Motor neuron (in vitro differentiated cells): Measurements from ENCODE around the gene TUSC2. TPM values are rescaled to one million over a fixed set of nuclear protein-coding genes. Genes with fewer than 3 reads are reported as not detected.
A peak's percentile ranks its signal among the peaks of the same experiment; 100 is the strongest.

Experiments used
- ATAC-seq, 8 experiments: fragments of 200-7000 bp; cut with Tn5 transposase; replicated peaks in 6 of 8; 2 replicates each; pipeline ENCODE4 v1.8.0; 2021; ENCODE audit warnings: mild to moderate bottlenecking in 8 of 8, moderate library complexity in 8 of 8
- H3K27ac ChIP-seq, 2 donors: fragments of 250-450 bp; sonication (Bioruptor Pico); 2 replicates each; pipeline ENCODE4 v1.9.0; 2021; ENCODE audit warnings: antibody characterized with exemption in 2 of 2, mild to moderate bottlenecking in 2 of 2, moderate library complexity in 1 of 2
- H3K4me1 ChIP-seq, 2 donors: fragments of 250-450 bp; sonication (Bioruptor Pico); replicated peaks in 1 of 2; 2 replicates each; pipeline ENCODE4 v1.6.1; 2021; ENCODE audit warnings: antibody characterized with exemption in 2 of 2, mild to moderate bottlenecking in 2 of 2, moderate library complexity in 1 of 2
- H3K4me3 ChIP-seq, 5 donors: fragments of 250-450 bp; sonication (Bioruptor Pico); 2 replicates each; pipeline ENCODE4 v1.9.0; 2021; ENCODE audit warnings: antibody characterized with exemption in 5 of 5, mild to moderate bottlenecking in 5 of 5, moderate library complexity in 4 of 5
- WGBS, 10 experiments: fragments of 450-650 bp; shearing (Covaris generic); methylation state at CpG; one replicate each; pipeline ENCODE4 v1.0.0; 2022; 5-methylcytosine and 5-hydroxymethylcytosine counted together
- in situ Hi-C, 9 experiments: fragments of 400-800 bp; cut with MboI; loops; one replicate each; pipeline ENCODE4 v1.15.0; 2021; ENCODE audit warnings: low sequenced_read_pairs in 9 of 9, low pct_unique_long_range_greater_than_20kb in 2 of 9; ENCODE audit not compliant: unreplicated experiment in 9 of 9
- total RNA-seq, 8 experiments: library from RNA; unstranded; fragments of 300-600 nt; gene quantifications; 2 replicates each; pipeline versions ENCODE4 v1.2.3 to v1.2.4, GENCODE V29; 2022

The TUSC2 gene
- total RNA-seq, 8 experiments from 2014 or later: 15.5 to 36.9 (median 26.1) TPM

DNA sequence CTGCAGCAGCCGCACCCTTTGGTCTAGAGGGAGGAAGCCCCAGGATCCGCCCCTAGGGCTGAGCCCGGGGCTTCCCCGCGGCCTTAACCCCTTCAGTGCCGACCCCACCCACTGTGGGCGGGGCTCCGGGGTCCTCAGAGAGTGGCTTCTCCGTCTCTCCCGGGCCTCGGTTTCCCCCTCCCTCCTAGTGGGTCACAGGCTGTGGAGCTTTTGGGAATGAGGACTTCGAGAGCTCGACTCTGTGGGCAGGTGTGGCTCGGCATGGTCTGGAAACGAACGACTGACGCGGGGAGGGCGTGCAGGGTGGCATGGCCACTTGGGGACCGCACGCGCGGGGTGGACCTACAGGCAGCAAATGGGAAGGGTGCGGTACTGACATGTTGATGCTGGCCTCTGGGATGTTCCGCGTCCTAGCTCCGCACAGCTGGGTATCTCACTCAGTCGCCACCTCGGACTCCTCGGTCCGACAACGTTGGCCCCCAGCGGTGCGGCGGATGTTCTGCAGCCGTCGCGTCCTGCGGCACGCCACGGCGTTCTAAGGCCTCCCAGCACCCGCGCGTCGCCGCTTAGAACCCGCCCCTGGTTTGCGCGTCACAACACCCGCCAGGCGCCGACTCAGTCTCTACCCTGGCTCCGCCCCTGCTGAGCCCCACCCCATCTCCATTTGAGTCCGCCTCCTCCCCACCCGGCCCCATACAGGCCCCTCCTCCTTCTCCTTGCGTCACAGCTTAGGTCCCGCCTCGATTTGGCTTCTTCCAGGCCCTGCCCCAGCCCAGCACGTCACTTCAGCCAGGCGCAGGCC lies 29.0 kb downstream of the TUSC2 start, which contains the start of the genes HYAL3 and NAA80:
TSS of gene HYAL3 (minus strand) at position 570 of the 802 bp plus-strand sequence. CDS start 3,803 bp downstream, outside the sequence.
TSS of gene NAA80 (minus strand) at position 570 of the 802 bp plus-strand sequence. CDS start 1,942 bp downstream, outside the sequence.
- in situ Hi-C loops: no loop called here
- no CpG with 5 or more reads among the region's 61 CpGs for WGBS, 10 experiments
- peaks cover 14 to 22% of the 10 kb centered on the region in 2 donors for H3K4me1 ChIP-seq
- peak within 1 kb of the TSS; percentile 65 to 73 (median 70) for H3K4me3 ChIP-seq
- ATAC-seq: peak; percentile 74 to 90 (median 86)
- peak within 1 kb of the TSS; percentile 79 to 80 for H3K27ac ChIP-seq

DNA sequence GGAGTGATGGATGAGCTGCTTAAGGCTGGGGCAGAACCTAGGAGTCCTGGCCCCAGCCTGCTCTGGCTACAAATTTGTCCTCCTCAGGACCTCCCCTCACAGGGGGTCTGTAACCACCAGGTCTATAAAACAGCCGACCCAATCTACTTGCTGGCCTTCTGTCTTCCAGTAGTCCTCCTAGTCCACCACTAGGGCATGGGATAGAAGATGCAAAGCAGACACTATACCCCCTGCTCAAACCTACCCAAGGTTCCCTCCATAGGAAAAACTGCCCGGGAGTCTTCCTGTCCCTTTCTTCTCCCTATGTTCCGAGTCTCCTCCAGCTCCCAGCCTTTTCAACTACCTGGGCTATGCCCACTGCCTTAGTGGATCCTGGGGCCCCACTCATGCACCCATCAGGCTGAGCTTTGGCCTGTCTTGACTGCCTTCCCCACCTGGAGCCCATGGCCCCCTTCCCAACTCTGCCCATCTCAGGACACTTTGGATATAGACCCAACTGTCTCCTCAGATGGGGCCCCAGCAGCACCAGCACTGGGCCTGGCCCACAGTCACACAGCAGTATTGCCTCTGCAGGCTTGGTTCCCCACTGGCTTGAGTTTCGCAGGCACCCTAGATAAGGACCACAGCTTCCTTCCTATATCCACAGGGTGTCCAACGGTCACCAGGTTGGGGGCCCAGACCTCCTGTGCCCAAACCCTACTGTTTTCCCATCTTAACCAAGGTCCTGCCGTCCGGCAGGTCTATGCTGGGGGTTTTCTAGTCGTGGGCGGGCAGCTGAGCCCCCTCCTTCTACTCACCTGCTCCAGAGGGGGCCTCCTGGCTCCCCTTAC lies 29.9 kb downstream of the TUSC2 start:
- Histone ChIP-seq H3K4me3 (peak overlapping the region; percentile 65 to 73 (median 70)), H3K4me1 (peaks cover 14 to 15% of the 10 kb centered on the region in 2 donors), H3K27ac (peak overlapping the region; percentile 79 to 80)
- in situ Hi-C loops: no loop called here
- 67 to 100% (median 81%) methylated on average over 1 to 2 of the region's 9 CpGs; no CpG with 5 or more reads in 6 of the 10 experiments for WGBS, 10 experiments
- no peak for ATAC-seq

DNA sequence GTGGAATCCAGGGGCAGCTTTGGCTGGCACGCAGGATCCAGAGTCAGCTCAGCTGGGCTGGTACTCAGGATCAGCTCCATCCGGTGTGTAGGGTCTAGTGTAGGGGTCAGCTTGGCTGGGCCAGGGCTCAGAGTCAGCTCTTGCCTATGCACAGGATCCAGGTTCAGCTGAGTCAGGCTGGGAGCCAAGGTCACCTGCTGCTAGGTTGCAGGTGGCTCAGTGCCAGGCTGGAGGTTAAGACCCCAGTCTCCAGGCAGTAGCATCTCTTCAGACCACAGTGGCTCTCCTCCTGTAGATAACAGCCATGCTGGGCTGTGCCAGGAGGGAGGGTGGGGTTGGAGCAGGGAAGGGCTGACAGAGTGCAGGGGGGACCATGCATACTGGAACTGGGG lies 30.6 kb downstream of the TUSC2 start:
- WGBS, 10 experiments: 80 to 100% methylated on average over 1 to 2 of the region's 2 CpGs; no CpG with 5 or more reads in 8 of the 10 experiments
- no peak overlapping the region for H3K27ac ChIP-seq
- no peak overlapping the region for H3K4me3 ChIP-seq
- no peak for ATAC-seq
- H3K4me1 ChIP-seq: peaks cover 18% of the 10 kb centered on the region in 2 donors
- in situ Hi-C loops: no loop called here

DNA sequence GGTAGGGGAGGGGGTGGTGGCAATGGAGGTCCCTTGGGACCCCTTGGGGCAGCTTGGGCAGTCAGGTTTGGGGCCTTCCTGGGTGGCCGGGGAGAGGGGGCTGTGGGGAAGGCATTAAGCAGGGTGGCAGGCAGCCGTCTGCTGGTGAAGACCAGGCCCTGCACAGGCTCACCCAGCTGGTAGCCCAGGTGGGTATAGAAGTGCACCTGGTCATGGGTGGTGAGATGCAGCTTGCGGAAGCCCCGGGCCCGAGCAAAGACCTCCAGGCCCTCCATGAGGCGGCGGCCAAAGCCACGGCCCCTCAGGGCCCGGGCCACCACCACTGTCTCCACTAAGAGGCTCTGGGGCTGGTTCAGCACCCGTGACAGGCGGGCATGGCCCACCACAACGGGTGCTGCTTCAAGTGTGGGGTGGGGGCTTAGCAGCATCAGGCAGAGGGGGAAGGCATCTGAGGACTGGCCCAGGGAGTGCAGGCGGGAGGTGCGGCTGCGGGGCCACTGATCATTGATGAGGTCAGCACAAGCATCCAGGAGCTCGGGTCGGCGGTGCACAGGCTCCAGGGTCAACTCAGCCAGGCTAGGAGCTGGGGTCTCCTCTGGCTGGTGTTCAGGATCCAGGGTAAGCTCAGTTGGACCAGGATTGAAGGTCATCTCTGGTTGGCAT lies 31.2 kb downstream of the TUSC2 start:
- H3K27ac ChIP-seq: no peak overlapping the region

DNA sequence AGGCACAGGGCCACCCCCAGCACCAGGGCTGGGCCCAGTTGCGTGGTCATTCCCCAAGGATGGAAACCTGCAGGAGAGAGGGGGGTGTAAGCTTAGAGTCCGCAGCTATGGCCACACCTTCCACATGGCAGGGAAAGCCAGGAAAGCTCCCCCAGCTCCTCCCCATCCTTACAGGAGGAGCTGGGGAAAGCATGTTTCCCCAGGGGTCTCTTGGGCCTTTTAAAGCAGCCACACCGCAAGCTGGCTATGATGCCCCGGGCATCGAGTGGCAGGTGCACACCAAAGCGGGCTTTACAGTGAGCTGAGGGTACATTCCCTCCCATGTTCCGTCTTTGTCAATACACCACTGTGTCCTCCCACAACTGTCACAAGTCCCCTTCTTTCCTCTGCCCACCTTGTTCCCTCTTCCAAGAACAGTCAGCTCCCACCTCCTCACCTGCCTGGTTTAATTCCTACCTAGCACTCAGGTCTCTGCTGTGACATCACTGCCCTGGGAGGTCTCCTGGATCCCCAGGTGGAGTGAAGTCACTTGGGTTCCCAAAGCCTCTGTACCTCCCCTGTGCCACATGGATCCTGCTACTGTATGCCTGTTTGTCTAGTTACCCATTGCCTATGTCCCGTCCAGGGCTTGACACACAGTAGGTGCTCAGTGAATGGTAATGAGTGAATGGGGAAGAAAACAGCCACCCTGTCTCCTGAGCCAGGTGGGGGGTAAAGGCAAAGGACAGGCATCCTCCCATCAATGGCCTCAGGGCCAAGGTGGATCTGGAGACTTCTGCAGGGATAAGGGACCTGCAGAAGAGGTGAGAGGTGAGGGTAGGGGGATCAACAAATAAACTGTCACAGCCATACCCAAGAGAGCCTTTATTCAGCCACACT lies 32.2 kb downstream of the TUSC2 start:
- ATAC-seq: no peak
- 60 to 78% (median 71%) methylated on average over 1 to 5 of the region's 8 CpGs; no CpG with 5 or more reads in 5 of the 10 experiments for WGBS, 10 experiments
- H3K4me3 ChIP-seq: no peak overlapping the region
- H3K27ac ChIP-seq: no peak overlapping the region
- H3K4me1 ChIP-seq: peaks cover 21 to 23% of the 10 kb centered on the region in 2 donors
- in situ Hi-C loops: no loop called here

More for the DNA sequence above, 31.2 kb downstream of the TUSC2 start:
- Histone ChIP-seq H3K4me1 (peaks cover 18% of the 10 kb centered on the region in 2 donors), H3K4me3 (no peak overlapping the region)
- no peak for ATAC-seq
- in situ Hi-C loops: no loop called here
- 83 to 90% methylated on average over 2 of the region's 18 CpGs; no CpG with 5 or more reads in 8 of the 10 experiments for WGBS, 10 experiments

DNA sequence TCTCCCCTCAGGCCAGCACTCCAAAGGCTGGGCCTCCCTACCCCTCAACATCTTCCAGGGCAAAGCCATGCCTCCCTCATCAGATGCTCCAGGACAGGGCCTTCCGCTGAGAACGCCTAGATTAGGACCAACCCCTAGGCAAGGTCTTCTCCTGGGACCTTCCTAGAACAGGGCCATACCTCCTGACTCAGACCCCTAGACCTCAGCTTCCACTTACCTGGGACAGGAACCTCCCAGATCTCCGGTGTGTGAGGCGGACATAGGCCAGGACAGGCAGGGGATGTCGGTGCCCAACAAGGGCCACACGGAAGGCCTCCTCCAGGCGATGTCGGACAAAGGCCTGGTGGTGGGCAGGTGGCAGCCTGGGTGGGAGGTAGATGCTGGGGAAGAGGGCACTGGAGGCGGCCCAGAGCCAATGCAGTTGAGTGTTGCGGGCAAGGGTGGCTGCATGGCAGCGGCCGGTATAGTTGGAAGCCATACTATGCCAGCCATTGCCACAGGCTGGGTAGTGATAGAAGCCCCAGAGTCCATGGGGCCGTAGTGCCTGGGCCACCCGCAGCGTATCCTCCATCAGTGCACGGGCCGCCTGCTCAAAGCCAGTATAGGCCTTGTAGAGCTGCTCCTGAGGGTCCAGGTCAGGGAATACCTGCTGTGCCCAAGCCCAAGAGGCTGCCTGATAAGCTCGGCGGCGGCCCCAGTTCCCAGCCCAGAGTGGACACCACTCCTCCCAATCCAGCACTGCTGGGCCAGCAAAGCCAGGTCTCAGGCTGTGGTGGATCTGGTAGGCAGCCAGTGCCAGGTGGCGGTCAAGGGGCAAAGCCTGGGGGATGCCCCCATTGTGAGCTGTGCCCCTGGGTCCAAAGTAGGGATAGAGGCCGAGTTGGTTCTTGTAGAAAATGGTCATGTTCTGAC lies 33.3 kb downstream of the TUSC2 start:
- in situ Hi-C loops: no loop called here
- WGBS, 10 experiments: 95 to 100% (median 100%) methylated on average over 1 to 11 of the region's 22 CpGs; no CpG with 5 or more reads in 5 of the 10 experiments
- Histone ChIP-seq H3K4me1 (peaks cover 13 to 15% of the 10 kb centered on the region in 2 donors), H3K4me3 (no peak overlapping the region), H3K27ac (no peak overlapping the region)
- ATAC-seq: no peak

DNA sequence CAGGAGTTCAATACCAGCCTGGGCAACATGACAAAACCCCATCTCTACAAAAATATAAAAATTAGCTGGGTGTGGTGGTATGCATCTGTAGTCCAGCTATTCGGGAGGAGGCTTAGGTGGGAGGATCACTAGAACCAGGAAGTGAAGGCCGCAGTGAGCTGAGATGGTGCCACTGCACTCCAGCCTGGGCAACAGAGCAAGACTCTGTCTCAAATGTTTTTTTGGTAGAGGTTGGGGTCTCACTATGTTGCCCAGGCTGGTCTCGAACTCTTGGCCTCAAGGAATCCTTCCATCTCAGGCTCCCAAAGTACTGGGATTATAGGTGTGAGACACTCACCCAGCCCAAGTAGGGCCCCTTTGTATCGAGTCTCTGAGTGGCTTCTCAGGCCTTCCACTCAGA lies 33.9 kb downstream of the TUSC2 start:
- ATAC-seq: no peak
- in situ Hi-C loops: no loop called here
- H3K4me3 ChIP-seq: no peak overlapping the region
- 68 to 100% (median 86%) methylated on average over 1 to 4 of the region's 4 CpGs; no CpG with 5 or more reads in 5 of the 10 experiments for WGBS, 10 experiments
- H3K27ac ChIP-seq: no peak overlapping the region
- peaks cover 13 to 15% of the 10 kb centered on the region in 2 donors for H3K4me1 ChIP-seq

DNA sequence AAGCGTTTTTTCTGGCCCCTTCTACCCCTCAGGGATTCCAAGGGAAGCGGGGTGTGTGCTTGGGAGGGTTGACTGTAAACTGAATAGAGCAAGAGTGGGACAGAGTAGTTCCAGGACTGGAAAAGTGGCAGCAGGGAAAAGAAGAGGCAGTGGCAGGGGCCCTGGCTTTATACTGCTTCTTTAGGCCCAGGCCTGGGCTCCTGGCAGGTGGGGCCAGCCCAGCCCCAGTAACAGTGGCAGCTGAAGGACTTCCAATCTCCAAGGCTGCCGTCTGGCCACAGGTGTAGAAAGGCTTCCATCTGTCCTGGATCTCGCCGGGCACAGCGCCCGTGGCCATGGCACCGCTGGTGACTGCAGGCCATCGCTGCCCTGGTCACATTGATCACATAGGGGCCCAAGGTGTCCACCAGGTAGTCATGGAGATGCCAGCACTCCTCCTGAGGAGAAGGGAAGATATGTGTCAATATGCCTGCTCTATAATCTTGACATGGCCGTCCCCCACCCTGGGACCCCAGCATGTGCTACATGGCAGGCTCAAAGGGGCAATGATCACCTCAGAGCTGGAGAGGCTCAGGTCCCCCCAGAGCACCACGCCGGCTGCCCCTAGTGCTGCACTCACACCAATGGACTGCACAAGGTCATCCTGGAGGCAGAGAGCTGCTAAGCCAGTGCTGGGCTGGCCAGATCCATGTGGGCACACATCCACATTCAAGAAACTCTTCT lies 34.8 kb downstream of the TUSC2 start:
- WGBS, 10 experiments: 0 to 100% (median 42%) methylated on average over 1 to 8 of the region's 12 CpGs; no CpG with 5 or more reads in 6 of the 10 experiments
- peak overlapping the region in 2 of 5 donors; percentile 79 to 97 for H3K4me3 ChIP-seq
- in situ Hi-C loops: no loop called here
- peaks cover 10 to 14% of the 10 kb centered on the region in 2 donors for H3K4me1 ChIP-seq
- peak overlapping the region in 1 of 2 donors; percentile 50 for H3K27ac ChIP-seq
- ATAC-seq: no peak

DNA sequence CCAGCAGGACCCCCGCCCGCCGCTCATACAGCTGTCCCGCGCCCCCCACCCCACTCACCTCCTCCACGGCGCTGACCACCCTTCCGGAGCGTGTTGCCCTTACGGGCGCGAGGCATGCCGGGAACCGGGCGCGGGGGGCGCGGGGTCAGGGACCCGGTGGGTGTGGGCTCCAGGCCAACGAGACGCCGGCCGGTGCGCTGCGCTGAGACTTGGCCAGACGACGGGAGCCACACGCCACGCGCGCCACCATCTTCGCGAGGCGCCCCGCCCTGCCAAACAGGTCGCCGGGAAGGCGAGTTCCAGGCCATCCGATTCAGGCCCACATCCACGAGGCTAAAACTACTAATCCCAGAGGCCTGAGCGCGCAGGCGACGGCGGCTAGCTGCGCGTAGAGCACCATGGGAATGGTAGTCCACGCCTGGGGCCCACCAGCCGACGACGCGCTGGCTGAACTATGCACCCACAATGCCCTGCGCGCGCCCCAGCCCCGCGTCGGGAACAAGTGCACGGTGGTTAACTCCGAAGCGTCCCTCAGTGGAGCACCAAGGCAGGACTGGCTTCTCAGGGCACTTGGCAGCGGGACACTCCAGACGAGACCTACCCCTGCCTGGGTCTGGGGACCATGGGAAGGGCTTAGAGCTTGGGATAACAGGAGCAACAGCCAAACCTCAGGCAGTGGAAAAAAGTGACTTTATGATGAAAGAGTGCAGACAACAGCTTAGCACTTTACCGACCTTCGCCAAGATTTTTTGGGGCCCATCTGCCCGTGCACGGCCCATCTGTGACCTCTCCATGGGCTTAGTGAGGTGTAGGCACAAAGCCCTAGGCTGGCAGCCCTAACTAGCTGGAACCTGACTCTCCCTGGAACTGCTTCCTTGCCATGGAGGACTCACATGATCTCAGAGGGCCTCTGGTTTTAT lies 35.6 kb downstream of the TUSC2 start, which contains the start of gene IFRD2:
TSS of gene IFRD2 (minus strand) at position 271 of the 920 bp plus-strand sequence. CDS start at position 116, 155 bp downstream.
- Histone ChIP-seq H3K27ac (peak within 1 kb of the TSS; percentile 37 to 71), H3K4me3 (peak within 1 kb of the TSS; percentile 70 to 97 (median 75)), H3K4me1 (peaks cover 7 to 10% of the 10 kb centered on the region in 2 donors)
- WGBS, 10 experiments: 0 to 45% (median 1%) methylated on average over 2 to 21 of the region's 67 CpGs; no CpG with 5 or more reads in 5 of the 10 experiments
- peak; percentile 93 to 97 (median 94) for ATAC-seq
- in situ Hi-C loops: no loop called here

DNA sequence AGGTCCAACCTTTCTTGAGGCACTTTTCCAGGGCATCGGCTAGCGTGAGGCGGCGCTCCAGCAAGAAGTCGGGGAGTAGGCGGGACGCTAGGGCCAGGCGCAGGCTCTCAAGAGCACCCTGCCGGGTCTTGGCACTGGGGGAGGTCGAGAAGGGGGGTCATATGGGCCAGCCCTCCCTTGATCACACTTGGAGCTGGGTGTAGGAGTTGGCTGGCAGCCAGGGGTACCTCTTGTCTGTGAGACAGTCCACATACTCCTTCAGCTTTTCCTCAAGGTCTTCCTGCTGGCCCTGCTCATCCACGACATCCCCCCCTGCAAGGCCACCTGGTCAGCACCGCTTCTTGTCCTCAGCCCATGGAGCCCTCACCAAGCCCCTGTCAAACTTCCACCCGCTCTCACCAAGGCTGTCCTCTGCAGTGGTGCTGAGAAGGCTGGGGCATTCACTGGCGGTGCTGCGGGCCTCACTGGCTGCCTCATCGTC lies 37.8 kb downstream of the TUSC2 start:
- no peak for ATAC-seq
- in situ Hi-C loops: no loop called here
- H3K4me3 ChIP-seq: no peak overlapping the region
- H3K4me1 ChIP-seq: peaks cover 7 to 10% of the 10 kb centered on the region in 2 donors
- H3K27ac ChIP-seq: no peak overlapping the region
- 83 to 100% (median 89%) methylated on average over 1 to 7 of the region's 16 CpGs; no CpG with 5 or more reads in 5 of the 10 experiments for WGBS, 10 experiments
